Stomach (tissue), 9 donors: ENCODE data around the gene RTKN. TPM values are rescaled to one million over a fixed set of nuclear protein-coding genes. Genes with fewer than 3 reads are reported as not detected.
A peak's percentile ranks its signal among the peaks of the same experiment; 100 is the strongest.

Experiments used
- DNase-seq, 2 donors: peaks; one replicate each; pipeline versions ENCODE4 v3.0.0 to v3.0.0-alpha.2; 2013 to 2019
- H3K27ac ChIP-seq, 5 donors: fragments of 200-600 bp in 4 of 5; sonication (generic) in 4 of 5; one replicate each; pipeline ENCODE4 v1.5.1; 2013 to 2019; ENCODE audit warnings: mild to moderate bottlenecking in 1 of 5, moderate library complexity in 1 of 5
- H3K27me3 ChIP-seq, 3 donors: fragments of 200-600 bp; sonication (generic); one replicate each; pipeline ENCODE4 v1.5.1; 2017 to 2019; ENCODE audit warnings: mixed run types in 1 of 3
- H3K36me3 ChIP-seq, 4 donors: fragments of 200-600 bp; sonication (generic); 1 replicate in 3 of 4; 2 replicates in 1 of 4; pipeline ENCODE4 v1.5.1; 2016 to 2019
- H3K4me1 ChIP-seq, 4 donors: fragments of 200-600 bp; sonication (generic); one replicate each; pipeline ENCODE4 v1.5.1; 2016 to 2019
- H3K4me3 ChIP-seq, 4 donors: fragments of 200-600 bp; sonication (generic) in 3 of 4; one replicate each; pipeline ENCODE4 v1.5.1; 2016 to 2019; ENCODE audit warnings: mild to moderate bottlenecking in 1 of 4
- H3K9me3 ChIP-seq, 4 donors: fragments of 200-600 bp; sonication (generic); one replicate each; pipeline ENCODE4 v1.5.1; 2016 to 2019
- CTCF ChIP-seq, 7 experiments: fragments of 450-650 bp in 4 of 7; fragments of 200-600 bp in 3 of 7; sonication (generic) in 3 of 7; IDR thresholded peaks; one replicate each; pipeline ENCODE4 v1.5.1; 2016 to 2019; ENCODE audit warnings: antibody characterized with exemption in 7 of 7, control low read depth in 2 of 7, mild to moderate bottlenecking in 1 of 7
- EP300 ChIP-seq: sonication (generic); formaldehyde crosslinking; IDR thresholded peaks from one replicate; pipeline ENCODE4 v1.6.1; 2017; ENCODE audit warnings: antibody characterized with exemption
- POLR2A ChIP-seq, 4 donors: fragments of 450-650 bp; IDR thresholded peaks; one replicate each; pipeline ENCODE4 v1.6.1; 2016; ENCODE audit warnings: antibody characterized with exemption in 4 of 4, control low read depth in 2 of 4, mild to moderate bottlenecking in 1 of 4, moderate library complexity in 1 of 4
- POLR2AphosphoS5 ChIP-seq, 3 donors: sonication (generic); formaldehyde crosslinking; IDR thresholded peaks; one replicate each; pipeline ENCODE4 v1.6.1; 2016; ENCODE audit warnings: antibody characterized with exemption in 3 of 3
- WGBS, 5 donors: extraction: QIAGEN DNeasy Blood & Tissue Kit in 3 of 5; methylation state at CpG; one replicate each; pipeline versions ENCODE4 v1.1.5 to v1.1.7; 2013 to 2018; 5-methylcytosine and 5-hydroxymethylcytosine counted together
- intact Hi-C: fragments of 100-400 bp; cut with DNase I; formaldehyde crosslinking; loops from one replicate; pipeline ENCODE4 v1.15.1; 2023; ENCODE audit warnings: low total_unique reads
- polyA plus RNA-seq, 3 donors: library from polyadenylated mRNA; stranded (reverse); fragments of 200-250 nt; gene quantifications; one replicate each; pipeline ENCODE4 v1.2.3, GENCODE V29; 2013
- total RNA-seq, 5 donors: library from RNA; depleted of rRNA; stranded (reverse); fragments of >200 nt; gene quantifications; one replicate each; pipeline versions ENCODE4 v1.1.0 to v1.2.3, GENCODE V29; 2014 to 2016
- donor health status: healthy with polysubstance abuse.
- donor health status: Bipolar disorder and iron deficiency.
- donor health status: healthy.

The RTKN gene
- total and polyA plus RNA-seq, 8 donors: 10.8 to 125 (median 27.0) TPM

GRCh38 chr2:74440378-74441169 lies 1.2 kb downstream of the RTKN start:
- TF ChIP-seq POLR2AphosphoS5 (IDR thresholded peaks at IDR 0.05): peak in 2 of 3 donors; percentile 14 to 64
- TF ChIP-seq POLR2A (IDR thresholded peaks at IDR 0.05): no peak
- TF ChIP-seq EP300: no peak
- peak in 5 of 7 experiments; percentile 14 to 53 (median 27) for TF ChIP-seq CTCF (IDR thresholded peaks at IDR 0.05)
- Histone ChIP-seq H3K27ac (peak overlapping the region; percentile 85 to 93 (median 87)), H3K4me1 (peaks cover 22 to 73% (median 48%) of the 10 kb centered on the region in 4 donors), H3K9me3 (no peaks in the 10 kb centered on the region), H3K36me3 (peaks cover 0 to 3% (median 0%) of the 10 kb centered on the region in 4 donors), H3K27me3 (peaks cover 0 to 38% (median 7%) of the 10 kb centered on the region in 3 donors), H3K4me3 (peak overlapping the region; percentile 48 to 56 (median 54))
- 4 to 16% (median 11%) methylated on average over 23 to 45 of the region's 45 CpGs for WGBS, 5 donors
- DNase-seq: peak; percentile 85 to 97
- intact Hi-C loops: no loop called here

DNA sequence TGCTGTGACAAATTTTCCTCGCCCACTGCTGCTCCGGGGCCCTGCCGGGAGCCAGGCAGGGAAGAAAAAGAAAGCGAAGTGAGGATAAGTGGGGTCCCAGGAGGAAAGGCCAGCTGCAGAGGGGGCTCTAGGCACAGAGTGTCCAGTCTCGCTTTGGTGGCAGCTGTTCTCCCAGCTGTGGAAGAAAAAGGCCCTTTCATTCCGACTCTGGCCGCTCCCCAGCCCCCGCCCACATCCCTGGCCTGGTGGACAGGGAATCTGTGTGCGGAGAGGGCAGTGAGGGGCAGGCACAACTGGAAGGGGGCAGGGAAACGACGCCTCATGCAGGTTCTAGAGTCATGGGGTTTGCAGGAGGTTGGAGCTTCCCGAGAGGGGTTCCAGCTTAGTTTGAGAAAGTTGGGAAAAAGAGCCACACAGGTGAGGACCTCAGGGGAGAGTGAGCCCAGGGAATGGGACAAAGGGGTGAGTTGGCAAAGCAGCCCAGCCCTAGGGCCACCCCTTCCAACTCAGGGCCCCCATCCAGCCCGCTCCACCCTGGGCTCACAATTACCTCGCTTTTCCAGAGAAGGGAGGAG lies 1.8 kb downstream of the RTKN start:
- Histone ChIP-seq H3K27me3 (peaks cover 0 to 38% (median 7%) of the 10 kb centered on the region in 3 donors), H3K4me1 (peaks cover 22 to 73% (median 48%) of the 10 kb centered on the region in 4 donors), H3K4me3 (peak overlapping the region; percentile 48 to 56 (median 54)), H3K9me3 (no peaks in the 10 kb centered on the region), H3K27ac (peak overlapping the region; percentile 85 to 93 (median 87)), H3K36me3 (peaks cover 0 to 3% (median 0%) of the 10 kb centered on the region in 4 donors)
- intact Hi-C loops: no loop called here
- no peak for TF ChIP-seq EP300
- TF ChIP-seq POLR2AphosphoS5 (IDR thresholded peaks at IDR 0.05): peak in 1 of 3 donors; percentile 13
- DNase-seq: peak in 1 of 2 donors; percentile 87
- WGBS, 5 donors: 10 to 15% (median 12%) methylated on average over 12 to 14 of the region's 14 CpGs

DNA sequence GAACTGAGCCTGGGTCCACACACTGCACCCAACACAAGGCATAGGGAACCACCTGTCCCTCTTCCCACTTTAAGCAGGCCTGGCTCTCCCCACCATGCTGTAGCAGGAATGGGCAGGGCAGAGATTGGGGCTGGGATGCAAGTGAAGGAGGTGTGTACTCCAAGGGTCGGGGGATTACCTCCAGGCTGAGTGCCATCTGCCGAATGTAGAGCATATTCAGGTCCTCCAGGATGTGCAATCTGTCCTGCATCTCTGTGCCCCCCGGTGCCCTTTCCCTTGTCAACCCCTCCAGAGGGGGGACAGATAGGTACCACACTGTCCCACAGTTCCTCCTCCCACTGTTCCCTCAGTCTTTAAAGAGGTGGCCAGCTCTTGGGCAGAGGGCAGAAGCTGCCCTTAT lies 2.4 kb downstream of the RTKN start:
- no peaks in the 10 kb centered on the region for H3K9me3 ChIP-seq
- peak overlapping the region in 4 of 5 donors; percentile 85 to 93 (median 88) for H3K27ac ChIP-seq
- 23 to 37% (median 28%) methylated on average over 3 of the region's 3 CpGs for WGBS, 5 donors
- TF ChIP-seq EP300 (no peak), POLR2A (IDR thresholded peaks at IDR 0.05) (no peak), CTCF (IDR thresholded peaks at IDR 0.05) (no peak), POLR2AphosphoS5 (IDR thresholded peaks at IDR 0.05) (no peak)
- peaks cover 0 to 35% (median 7%) of the 10 kb centered on the region in 3 donors for H3K27me3 ChIP-seq
- peaks cover 22 to 71% (median 48%) of the 10 kb centered on the region in 4 donors for H3K4me1 ChIP-seq
- intact Hi-C loops: no loop called here
- H3K36me3 ChIP-seq: peaks cover 0 to 3% (median 0%) of the 10 kb centered on the region in 4 donors
- peak overlapping the region; percentile 48 to 56 (median 54) for H3K4me3 ChIP-seq
- no peak for DNase-seq

GRCh38 chr2:74438248-74438647 lies 3.5 kb downstream of the RTKN start:
- H3K4me3 ChIP-seq: no peak overlapping the region
- no peak overlapping the region for H3K27ac ChIP-seq
- peaks cover 0 to 3% (median 0%) of the 10 kb centered on the region in 4 donors for H3K36me3 ChIP-seq
- H3K9me3 ChIP-seq: no peaks in the 10 kb centered on the region
- intact Hi-C loops: no loop called here
- peaks cover 0 to 35% (median 7%) of the 10 kb centered on the region in 3 donors for H3K27me3 ChIP-seq
- 89 to 100% (median 95%) methylated on average over 1 of the region's 1 CpG for WGBS, 5 donors
- H3K4me1 ChIP-seq: peaks cover 22 to 64% (median 48%) of the 10 kb centered on the region in 4 donors
- no peak for DNase-seq
- TF ChIP-seq POLR2AphosphoS5 (IDR thresholded peaks at IDR 0.05) (no peak), CTCF (IDR thresholded peaks at IDR 0.05) (no peak), POLR2A (IDR thresholded peaks at IDR 0.05) (no peak), EP300 (no peak)
